Hematopoietic multipotent progenitor cell (in vitro differentiated cells): ENCODE results near the gene RBM44. TPM values are rescaled to one million over a fixed set of nuclear protein-coding genes. Genes with fewer than 3 reads are reported as not detected.
A peak's percentile ranks its signal among the peaks of the same experiment; 100 is the strongest.

Source experiments
- DNase-seq, 3 donors: peaks; one replicate each; pipeline ENCODE4 v3.0.0-alpha.2; 2011 to 2015; ENCODE audit warnings: low read depth in 2 of 3, low spot score in 2 of 3
- total RNA-seq: library from RNA; depleted of rRNA; stranded (reverse); fragments of >200 nt; gene quantifications from one replicate; pipeline ENCODE4 v1.2.3, GENCODE V29; 2012

RBM44 gene
- total RNA-seq, 1 donor = 0.27 TPM

GRCh38 chr2:237869343-237870102 lies 70.9 kb downstream of the RBM44 start:
- no peak for DNase-seq

DNA sequence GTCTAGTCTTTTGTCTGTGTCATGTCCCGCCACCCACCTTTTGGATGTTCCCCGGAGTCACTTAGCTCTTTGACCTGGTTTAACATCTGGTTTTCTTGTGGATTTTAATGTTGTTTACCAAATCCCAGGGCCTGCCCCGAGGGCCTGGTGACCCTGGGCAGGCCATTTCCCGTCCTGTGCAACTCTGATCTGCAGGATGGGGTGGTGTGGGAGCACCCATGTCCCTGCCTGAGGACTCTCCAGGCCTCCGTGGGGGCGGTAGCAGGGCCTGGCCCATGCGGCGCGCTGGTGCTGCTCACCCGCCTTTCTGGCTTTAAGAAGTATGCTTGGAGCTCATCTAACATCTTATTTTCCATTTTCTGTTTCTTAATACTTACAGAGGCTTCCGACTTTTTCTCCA lies 71.5 kb downstream of the RBM44 start:
- no peak for DNase-seq

DNA sequence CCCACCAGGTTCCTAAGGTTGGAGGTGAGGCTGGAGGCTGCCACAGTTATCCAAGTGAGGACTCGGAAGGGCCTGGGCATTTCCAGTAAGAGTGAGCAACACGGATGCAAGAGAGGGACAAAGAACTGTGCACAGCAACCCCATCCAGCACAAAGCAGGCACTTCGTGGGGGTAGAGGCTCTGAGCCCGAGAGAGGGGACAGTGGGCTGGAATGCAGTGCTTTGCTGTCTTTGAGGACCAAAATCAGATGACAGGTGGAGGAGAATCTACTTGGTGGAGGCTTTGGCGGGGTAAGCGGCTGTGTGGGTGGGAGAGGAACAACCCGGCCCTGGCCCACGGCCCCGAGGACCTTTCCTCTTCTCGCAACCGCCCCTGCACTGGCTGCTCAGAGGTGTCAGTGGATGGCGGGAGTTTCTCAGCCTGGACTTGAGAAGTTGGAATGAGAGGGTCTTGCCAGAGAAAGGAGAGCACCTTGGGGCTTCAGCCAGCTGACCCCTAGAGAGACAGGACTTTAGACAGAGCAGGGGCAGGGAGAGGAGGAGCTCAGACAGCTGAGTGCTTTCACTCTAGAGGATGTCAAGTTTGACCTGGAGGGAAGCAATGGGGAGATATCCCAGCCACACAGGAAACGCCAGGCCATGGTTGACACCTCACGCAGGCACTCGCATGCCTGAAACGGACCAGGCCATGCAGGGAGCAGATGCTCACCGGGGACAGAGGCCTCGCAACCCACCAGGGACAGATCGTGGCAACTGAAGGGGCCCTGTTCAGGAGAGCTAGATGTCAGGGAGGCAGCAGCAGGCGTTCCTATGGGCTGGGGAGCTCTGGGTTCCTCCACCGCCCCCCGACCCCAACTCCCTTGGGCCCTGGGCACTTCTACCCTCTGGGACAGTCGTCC lies 72.4 kb downstream of the RBM44 start:
- no peak for DNase-seq

GRCh38 chr2:237872178-237872887 lies 73.8 kb downstream of the RBM44 start:
- DNase-seq = no peak

DNA sequence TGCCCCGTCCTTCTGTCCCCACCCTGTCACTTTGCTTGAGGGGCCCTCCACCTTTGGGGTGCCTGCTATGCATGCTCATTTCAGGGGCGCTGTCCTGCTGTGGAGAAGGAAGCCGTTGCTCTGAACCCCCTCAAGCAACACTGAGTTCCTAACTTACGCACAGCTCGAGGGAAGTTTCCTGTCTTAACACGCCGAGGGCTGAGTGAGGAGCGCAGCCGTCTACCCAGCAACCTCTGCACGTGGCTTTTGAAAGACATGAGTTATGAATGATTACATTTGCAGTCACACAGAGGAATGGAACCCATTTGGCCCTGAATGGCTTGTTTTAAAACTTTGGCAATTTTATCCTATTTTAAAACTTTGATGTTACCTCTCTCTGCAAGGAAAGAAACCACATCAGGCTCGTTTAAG lies 74.8 kb downstream of the RBM44 start:
- peak in 1 of 3 donors; percentile 61 for DNase-seq

- no peak for DNase-seq
Observed at GRCh38 chr2:237873897-237874551, 75.4 kb downstream of the RBM44 start.

DNA sequence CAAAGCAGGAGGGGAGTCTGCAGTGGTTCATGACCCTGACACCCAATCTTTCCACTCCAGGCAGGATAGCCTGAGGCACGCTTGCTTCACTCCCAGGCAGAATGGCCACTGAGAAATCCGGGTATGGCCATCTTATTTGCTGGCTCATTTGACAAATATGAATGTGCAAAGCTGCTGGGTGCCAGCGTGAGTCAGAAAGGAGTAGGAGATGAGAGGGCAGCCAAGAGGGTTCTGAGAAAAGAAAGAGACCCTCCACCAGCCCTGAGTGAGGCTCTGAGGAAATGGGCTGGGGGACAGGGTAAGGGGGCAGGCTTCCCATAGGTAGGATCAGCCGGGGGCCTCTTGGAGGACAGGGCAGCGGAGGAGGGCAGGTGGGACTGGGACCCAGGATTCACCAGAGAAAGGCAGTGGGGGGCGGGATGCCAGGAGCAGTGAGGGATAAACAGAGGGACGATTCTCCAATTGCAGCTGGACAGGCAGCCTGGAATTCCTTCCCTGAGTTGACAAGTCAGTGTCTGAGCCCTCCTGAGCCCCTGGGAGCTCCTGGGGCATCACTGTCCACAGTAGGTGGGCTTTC lies 76.1 kb downstream of the RBM44 start:
- no peak for DNase-seq

DNA sequence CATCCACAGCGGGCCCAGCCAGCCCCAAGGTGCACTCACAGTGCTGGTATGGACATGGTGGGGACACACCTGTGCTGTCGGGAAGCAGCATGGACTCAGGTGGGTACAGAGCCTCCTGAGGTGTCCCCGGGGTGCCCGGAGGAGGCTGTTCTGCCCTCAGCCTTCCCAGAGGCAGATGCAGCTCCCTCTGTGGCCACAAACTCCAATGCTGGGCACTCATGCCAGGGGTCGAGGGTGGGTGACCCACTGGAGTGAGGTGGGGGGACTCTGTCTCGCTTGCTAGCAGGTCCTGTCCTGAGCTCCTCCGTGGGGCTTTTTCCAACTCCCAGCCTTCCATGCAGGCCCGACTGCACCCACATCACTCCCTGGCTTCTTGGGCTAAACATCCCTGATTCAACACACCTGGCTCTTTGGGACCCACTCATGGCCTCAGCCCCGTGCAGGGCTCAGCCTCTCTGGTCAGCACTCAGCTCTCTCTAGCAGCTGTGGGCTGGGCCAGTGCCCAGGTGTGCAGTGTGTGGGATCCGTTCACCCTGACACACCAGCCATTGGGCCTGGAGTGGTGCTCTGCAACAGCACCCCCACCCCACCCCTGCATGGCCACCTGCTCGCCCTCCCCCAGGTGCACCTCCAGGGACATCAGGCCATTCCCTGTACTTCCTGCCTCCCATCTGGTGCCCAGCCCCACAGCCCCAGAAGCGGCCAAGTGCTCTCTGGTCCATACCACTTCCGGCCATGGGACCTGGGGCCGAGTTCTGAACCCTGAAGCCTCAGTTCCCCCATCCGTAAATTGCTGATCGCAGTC lies 76.9 kb downstream of the RBM44 start:
- DNase-seq = no peak

DNA sequence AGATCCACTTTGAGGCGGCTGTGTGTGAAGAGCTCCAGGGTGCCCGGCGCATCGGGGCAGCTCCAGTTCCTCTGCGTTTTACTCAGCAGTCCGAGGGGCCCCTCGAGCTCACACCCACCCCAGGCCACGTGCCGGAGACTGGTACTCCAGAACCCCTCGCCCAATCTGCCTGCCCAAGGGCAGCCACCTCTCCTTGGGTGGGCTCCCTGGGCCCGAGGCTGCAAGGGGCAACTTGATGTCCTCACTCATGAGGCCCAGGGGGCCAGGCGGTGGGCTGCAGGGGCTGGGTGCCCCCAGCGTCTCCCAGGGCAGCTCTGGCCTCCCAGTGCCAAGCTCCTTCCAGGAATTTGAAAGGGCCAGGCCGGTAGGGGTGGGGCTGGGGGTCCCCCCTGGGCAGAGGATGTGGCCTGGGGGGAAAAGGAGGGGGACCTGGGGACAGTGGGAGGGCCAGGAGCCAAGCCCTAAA lies 77.5 kb downstream of the RBM44 start:
- no peak for DNase-seq

DNA sequence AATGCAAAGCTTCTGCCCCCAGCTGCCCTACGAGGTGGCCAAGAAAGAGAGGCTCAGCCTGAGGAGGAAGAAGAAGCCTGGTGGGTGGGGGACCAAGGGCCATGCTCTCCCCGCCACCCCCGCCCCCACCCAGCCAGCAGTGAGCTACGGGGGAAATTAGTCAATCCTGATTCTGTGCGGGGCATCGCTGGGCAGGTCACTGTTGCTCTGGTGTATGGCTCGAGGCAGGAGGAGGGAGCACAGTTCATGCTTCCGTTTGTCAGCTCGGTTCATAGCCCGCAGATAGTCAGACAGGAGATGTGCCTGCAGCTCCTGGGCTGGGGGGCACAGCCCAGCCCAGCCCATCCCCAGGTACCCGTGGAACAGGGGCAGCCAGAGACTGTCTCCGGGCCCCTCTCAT lies 78.0 kb downstream of the RBM44 start:
- DNase-seq = no peak

GRCh38 chr2:237876951-237877491 lies 78.4 kb downstream of the RBM44 start:
- DNase-seq = no peak

GRCh38 chr2:237877576-237878307 lies 79.2 kb downstream of the RBM44 start:
- no peak for DNase-seq

DNA sequence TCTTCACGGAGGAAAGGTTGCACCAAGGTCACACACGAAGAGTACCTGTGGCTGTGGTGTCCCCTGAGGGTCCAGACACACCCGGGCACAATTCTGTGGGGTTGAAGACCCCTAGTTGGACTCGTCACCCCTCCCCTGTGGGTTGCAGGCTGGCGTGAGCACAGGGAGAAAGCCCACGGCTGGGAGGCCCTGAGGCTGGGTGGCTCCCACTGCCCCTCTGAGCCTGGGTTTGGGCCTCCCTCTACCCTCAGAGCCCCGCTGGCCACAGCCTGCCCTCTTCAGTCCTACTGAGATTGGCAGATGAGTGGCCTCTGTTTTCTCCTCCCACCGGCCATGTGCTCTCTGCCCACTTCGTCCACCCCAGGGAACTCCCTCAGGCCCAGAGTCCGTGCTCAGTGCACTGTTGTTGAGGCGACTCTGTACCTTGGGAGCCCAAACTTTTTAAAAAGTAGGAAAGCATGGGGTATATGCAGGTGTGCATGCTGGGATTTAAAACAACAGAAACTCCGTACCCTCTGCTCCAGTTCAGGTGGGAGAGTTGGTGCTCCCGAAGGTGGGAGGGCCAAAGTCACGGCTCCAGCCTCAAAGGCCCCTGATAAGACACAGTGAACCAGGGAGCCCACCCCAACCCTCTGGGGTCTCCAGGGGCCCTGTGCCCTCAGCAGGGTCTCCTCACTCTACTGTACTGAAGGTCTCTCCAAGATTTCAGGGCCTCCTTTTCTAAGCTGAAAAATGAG lies 79.9 kb downstream of the RBM44 start:
- no peak for DNase-seq

DNA sequence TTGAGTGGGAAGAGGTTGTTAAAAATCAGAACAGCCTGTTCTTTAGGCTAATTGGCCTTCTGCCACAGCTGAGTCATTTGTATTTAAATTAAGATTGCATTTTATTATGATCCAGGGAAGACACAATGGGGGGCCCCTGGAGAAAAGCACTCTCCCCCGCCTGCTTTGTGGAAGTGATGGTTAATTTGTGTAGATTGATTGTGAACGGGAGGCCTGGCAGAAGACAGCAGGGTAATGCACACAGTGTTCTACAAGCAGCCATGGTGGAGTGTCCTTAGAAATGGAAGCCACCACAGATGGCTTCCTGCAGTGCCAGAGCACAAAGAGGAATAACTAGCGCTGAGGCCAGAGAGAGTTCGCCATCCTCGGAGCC lies 80.5 kb downstream of the RBM44 start:
- DNase-seq = no peak

- DNase-seq = no peak
Observed at GRCh38 chr2:237879991-237880560, 81.5 kb downstream of the RBM44 start.

DNA sequence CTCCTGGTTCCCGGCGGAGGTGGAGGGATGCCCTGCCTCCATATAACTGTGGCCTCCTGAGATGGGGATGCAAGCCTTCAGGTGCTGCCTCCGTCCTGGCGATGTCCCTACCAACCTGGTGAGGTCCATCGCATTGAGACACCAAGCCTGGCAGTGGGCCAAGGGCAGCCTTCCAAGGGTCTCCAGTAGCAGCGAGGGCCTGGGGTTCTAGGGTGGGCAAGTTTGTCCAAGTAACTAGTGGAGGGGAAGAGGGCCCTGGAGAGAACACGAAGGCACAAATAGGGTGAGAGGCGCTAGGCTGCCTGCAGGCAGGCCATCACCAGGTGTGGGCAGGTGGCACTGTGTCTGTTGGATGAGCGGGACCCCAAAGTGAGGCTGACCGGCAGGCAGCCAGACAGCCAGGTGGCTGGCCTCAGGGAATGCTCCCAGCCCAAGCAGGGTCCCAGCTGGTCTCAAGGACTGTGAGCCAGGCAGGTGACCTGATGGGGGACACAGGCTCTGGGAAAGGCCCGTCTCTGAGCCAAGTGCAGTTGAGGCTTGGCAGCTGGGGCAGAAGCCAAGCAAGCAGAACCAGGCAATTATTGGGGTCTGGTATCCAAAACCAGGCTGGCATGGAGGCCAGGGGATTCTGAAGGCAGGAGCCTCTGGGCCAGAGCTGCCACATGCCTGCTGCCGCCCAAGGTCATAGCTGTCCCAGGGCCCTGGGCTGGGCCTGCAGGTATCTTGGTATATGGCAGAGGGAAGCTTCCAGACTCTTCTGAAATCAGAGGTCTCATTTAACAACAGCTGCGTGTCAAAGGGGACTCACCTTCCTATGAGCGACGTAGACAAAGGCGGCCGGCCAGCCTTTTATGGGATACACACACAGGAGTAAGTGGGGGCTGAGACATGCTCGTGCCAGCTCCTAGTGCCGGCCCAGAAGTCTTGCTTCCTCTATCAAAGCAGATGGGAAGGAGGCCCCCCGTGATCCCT lies 84.2 kb downstream of the RBM44 start:
- no peak for DNase-seq
